IPS-18a (cell line): Measurements from ENCODE around the gene FCN2.

Source experiments
- H3K27ac ChIP-seq: one replicate; pipeline ENCODE4 v1.5.1; 2013; ENCODE audit warnings: low read length
- H3K27me3 ChIP-seq: one replicate; pipeline ENCODE4 v1.6.1; 2013; ENCODE audit warnings: mild to moderate bottlenecking, low read length; ENCODE audit not compliant: control insufficient read depth, insufficient read depth
- H3K36me3 ChIP-seq: one replicate; pipeline ENCODE4 v1.6.1; 2013; ENCODE audit warnings: low read depth, low read length; ENCODE audit not compliant: control insufficient read depth
- H3K4me1 ChIP-seq: one replicate; pipeline ENCODE4 v1.6.1; 2013; ENCODE audit warnings: low read depth, low read length; ENCODE audit not compliant: control insufficient read depth
- H3K4me3 ChIP-seq: one replicate; pipeline ENCODE4 v1.5.1; 2013; ENCODE audit warnings: low read length
- H3K9ac ChIP-seq: one replicate; pipeline ENCODE4 v1.6.1; 2013; ENCODE audit warnings: mild to moderate bottlenecking, low read length, moderate library complexity
- H3K9me3 ChIP-seq: one replicate; pipeline ENCODE4 v1.6.1; 2013; ENCODE audit warnings: low read depth, low read length; ENCODE audit not compliant: control insufficient read depth

FCN2 gene

GRCh38 chr9:134919303-134919702, 38.7 kb downstream of the FCN2 start:
- no peaks in the 10 kb centered on the region for H3K36me3 ChIP-seq
- H3K9ac ChIP-seq, result no peak overlapping the region
- no peak overlapping the region for H3K27ac ChIP-seq
- H3K27me3 ChIP-seq, result no peaks in the 10 kb centered on the region
- H3K4me3 ChIP-seq, result no peak overlapping the region
- H3K4me1 ChIP-seq, result no peaks in the 10 kb centered on the region
- H3K9me3 ChIP-seq, result peaks cover 3% of the 10 kb centered on the region

- Histone ChIP-seq H3K4me1 (no peaks in the 10 kb centered on the region), H3K27ac (no peak overlapping the region), H3K27me3 (no peaks in the 10 kb centered on the region), H3K4me3 (no peak overlapping the region), H3K9ac (no peak overlapping the region), H3K36me3 (no peaks in the 10 kb centered on the region), H3K9me3 (peaks cover 3% of the 10 kb centered on the region)
Measured at GRCh38 chr9:134922066-134922931, 41.7 kb downstream of the FCN2 start.

GRCh38 chr9:134922932-134923240, 42.3 kb downstream of the FCN2 start:
- H3K4me3 ChIP-seq, result no peak overlapping the region

GRCh38 chr9:134923466-134923865, 42.9 kb downstream of the FCN2 start:
- Histone ChIP-seq H3K27me3 (no peaks in the 10 kb centered on the region), H3K27ac (no peak overlapping the region)

More at GRCh38 chr9:134922932-134923240, 42.3 kb downstream of the FCN2 start:
- Histone ChIP-seq H3K9ac (no peak overlapping the region), H3K4me1 (no peaks in the 10 kb centered on the region), H3K27me3 (no peaks in the 10 kb centered on the region), H3K9me3 (peaks cover 3% of the 10 kb centered on the region), H3K36me3 (no peaks in the 10 kb centered on the region), H3K27ac (no peak overlapping the region)

GRCh38 chr9:134925011-134925511, 44.5 kb downstream of the FCN2 start:
- Histone ChIP-seq H3K9me3 (no peaks in the 10 kb centered on the region), H3K27ac (no peak overlapping the region), H3K4me3 (no peak overlapping the region), H3K27me3 (no peaks in the 10 kb centered on the region), H3K9ac (no peak overlapping the region), H3K36me3 (no peaks in the 10 kb centered on the region), H3K4me1 (no peaks in the 10 kb centered on the region)

More at GRCh38 chr9:134923466-134923865, 42.9 kb downstream of the FCN2 start:
- no peak overlapping the region for H3K9ac ChIP-seq
- peaks cover 3% of the 10 kb centered on the region for H3K9me3 ChIP-seq
- no peak overlapping the region for H3K4me3 ChIP-seq
- no peaks in the 10 kb centered on the region for H3K4me1 ChIP-seq
- H3K36me3 ChIP-seq, result no peaks in the 10 kb centered on the region

- H3K4me1 ChIP-seq, result no peaks in the 10 kb centered on the region
- H3K9me3 ChIP-seq, result no peaks in the 10 kb centered on the region
- H3K9ac ChIP-seq, result no peak overlapping the region
- no peaks in the 10 kb centered on the region for H3K27me3 ChIP-seq
- no peak overlapping the region for H3K4me3 ChIP-seq
- no peak overlapping the region for H3K27ac ChIP-seq
- no peaks in the 10 kb centered on the region for H3K36me3 ChIP-seq
Measured at GRCh38 chr9:134928436-134929192, 48.0 kb downstream of the FCN2 start.

- no peaks in the 10 kb centered on the region for H3K36me3 ChIP-seq
- no peak overlapping the region for H3K4me3 ChIP-seq
- H3K9me3 ChIP-seq, result no peaks in the 10 kb centered on the region
- H3K4me1 ChIP-seq, result no peaks in the 10 kb centered on the region
- no peaks in the 10 kb centered on the region for H3K27me3 ChIP-seq
- no peak overlapping the region for H3K27ac ChIP-seq
- no peak overlapping the region for H3K9ac ChIP-seq
Measured at GRCh38 chr9:134929193-134930158, 48.9 kb downstream of the FCN2 start.

- H3K9me3 ChIP-seq, result no peaks in the 10 kb centered on the region
- H3K4me3 ChIP-seq, result no peak overlapping the region
- H3K4me1 ChIP-seq, result peaks cover 8% of the 10 kb centered on the region
- no peak overlapping the region for H3K9ac ChIP-seq
- H3K27ac ChIP-seq, result no peak overlapping the region
- no peaks in the 10 kb centered on the region for H3K27me3 ChIP-seq
- no peaks in the 10 kb centered on the region for H3K36me3 ChIP-seq
Measured at GRCh38 chr9:134930398-134930797, 49.8 kb downstream of the FCN2 start.

GRCh38 chr9:134932171-134932570, 51.6 kb downstream of the FCN2 start:
- Histone ChIP-seq H3K9me3 (no peaks in the 10 kb centered on the region), H3K4me3 (no peak overlapping the region), H3K27ac (no peak overlapping the region), H3K9ac (no peak overlapping the region), H3K27me3 (no peaks in the 10 kb centered on the region), H3K4me1 (peaks cover 15% of the 10 kb centered on the region), H3K36me3 (no peaks in the 10 kb centered on the region)

GRCh38 chr9:134932606-134933005, 52.0 kb downstream of the FCN2 start:
- H3K9ac ChIP-seq, result no peak overlapping the region
- H3K4me1 ChIP-seq, result peaks cover 15% of the 10 kb centered on the region
- H3K4me3 ChIP-seq, result no peak overlapping the region
- H3K27ac ChIP-seq, result no peak overlapping the region
- H3K27me3 ChIP-seq, result no peaks in the 10 kb centered on the region
- H3K36me3 ChIP-seq, result no peaks in the 10 kb centered on the region
- no peaks in the 10 kb centered on the region for H3K9me3 ChIP-seq

- H3K4me3 ChIP-seq, result no peak overlapping the region
- H3K36me3 ChIP-seq, result no peaks in the 10 kb centered on the region
- H3K27me3 ChIP-seq, result no peaks in the 10 kb centered on the region
- peaks cover 15% of the 10 kb centered on the region for H3K4me1 ChIP-seq
- H3K9me3 ChIP-seq, result no peaks in the 10 kb centered on the region
- no peak overlapping the region for H3K27ac ChIP-seq
- H3K9ac ChIP-seq, result no peak overlapping the region
Measured at GRCh38 chr9:134933076-134933659, 52.6 kb downstream of the FCN2 start.
